ENCODE results near the gene DYNLRB2. TPM values are rescaled to one million over a fixed set of nuclear protein-coding genes. Genes with fewer than 3 reads are reported as not detected.

DYNLRB2 gene
- total and polyA plus RNA-seq, 10 of the 15 experiments (the other 5 are each of a cell fraction or from before 2014, with no cell fraction given) = 0.21 to 1.2 (median 0.40) TPM; not detected in 5

DNA sequence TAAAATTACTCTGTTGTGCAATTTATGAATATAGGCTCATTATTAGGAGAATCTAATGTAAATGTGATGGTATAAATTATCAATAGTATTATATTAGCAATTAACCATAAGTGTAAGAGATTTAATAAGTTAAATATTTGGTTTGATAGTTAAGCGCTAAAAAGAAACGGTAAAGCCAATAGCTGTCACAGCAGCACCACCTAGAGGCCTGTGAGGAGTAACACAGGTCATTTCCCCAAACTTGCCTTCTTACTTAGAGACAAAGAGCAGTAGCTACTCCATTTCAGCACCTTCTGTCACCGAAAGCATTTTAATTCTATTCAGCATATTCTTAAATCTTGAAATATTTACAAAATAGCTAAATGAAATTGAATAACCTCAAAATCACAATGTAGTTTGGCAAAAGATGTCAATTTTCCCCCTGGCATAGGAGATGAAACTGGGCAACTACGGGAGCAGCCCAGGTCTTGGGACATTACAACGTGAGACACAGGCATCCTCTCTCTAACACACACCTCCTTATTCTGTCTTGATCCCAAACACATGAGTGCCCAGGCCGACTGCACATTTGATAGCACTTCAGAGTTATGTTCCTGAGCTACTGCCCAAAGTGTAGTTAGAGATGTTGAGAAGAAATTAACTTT lies 14.3 kb upstream of the DYNLRB2 start:
- intact Hi-C loops (cut with micrococcal nuclease; ENCODE audit: unreplicated experiment) = loop anchor here (1.0 kb wide), 1 partner anchor 298 kb away; no protein-coding TSS in a partner anchor
- Histone ChIP-seq H3K9me3 (replicated peaks; ENCODE audit: control insufficient read depth, insufficient read depth, low read length) (no peaks in the 10 kb centered on the region), H4K20me1 (ENCODE audit: control insufficient read depth, insufficient read depth) (no peaks in the 10 kb centered on the region), H3K4me3 (no peak overlapping the region), H3K36me3 (ENCODE audit: control insufficient read depth in 2 of 2, insufficient read depth in 2 of 2, low read length in 1 of 2) (no peaks in the 10 kb centered on the region), H3K27ac (ENCODE audit: control insufficient read depth, insufficient read depth) (no peak overlapping the region), H3K4me2 (ENCODE audit: control insufficient read depth, insufficient read depth) (no peak overlapping the region), H3K9ac (ENCODE audit: control insufficient read depth, insufficient read depth, low read length) (no peak overlapping the region), H2AFZ (ENCODE audit: control insufficient read depth, low read depth, low read length) (no peak overlapping the region), H3K79me2 (ENCODE audit: control insufficient read depth, insufficient read depth, low read length) (no peaks in the 10 kb centered on the region), H3K4me1 (ENCODE audit: control insufficient read depth, insufficient read depth, low read length) (no peaks in the 10 kb centered on the region), H3K27me3 (replicated peaks in 1 of 2; ENCODE audit: control insufficient read depth in 2 of 2, insufficient read depth in 2 of 2, low read length in 1 of 2) (no peaks in the 10 kb centered on the region)
- no peak for DNase-seq (ENCODE audit: low read depth, low spot score)
- TF ChIP-seq RAD21 (IDR thresholded peaks at IDR 0.05; ENCODE audit: insufficient read depth, low read depth, low read length) (peak; percentile 93), NRF1 (conservative IDR thresholded peaks at IDR 0.05; ENCODE audit: low read depth, low read length) (no peak), JUND (IDR thresholded peaks at IDR 0.05; ENCODE audit: low read depth, low read length) (no peak), RB1 (IDR thresholded peaks at IDR 0.05; ENCODE audit: borderline replicate concordance) (no peak), ATF7 (IDR thresholded peaks at IDR 0.05; ENCODE audit: low read depth) (no peak), SIN3A (IDR thresholded peaks at IDR 0.05; ENCODE audit: low read depth, low read length) (no peak), YY1 (IDR thresholded peaks at IDR 0.05; ENCODE audit: low read depth, low read length) (0 out of 2 replicates have a peak, but pooled peaks have one; percentile 41), CHD4 (IDR thresholded peaks at IDR 0.05) (no peak), SMC3 (IDR thresholded peaks at IDR 0.05; ENCODE audit: borderline replicate concordance, low read length) (peak; percentile 58; the same call in 1 of the 2 replicates)
- TF ChIP-seq, protein P1, sequence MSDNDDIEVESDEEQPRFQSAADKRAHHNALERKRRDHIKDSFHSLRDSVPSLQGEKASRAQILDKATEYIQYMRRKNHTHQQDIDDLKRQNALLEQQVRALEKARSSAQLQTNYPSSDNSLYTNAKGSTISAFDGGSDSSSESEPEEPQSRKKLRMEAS (IDR thresholded peaks at IDR 0.05; ENCODE audit: low read depth, low read length) = no peak
- TF ChIP-seq, protein P2, sequence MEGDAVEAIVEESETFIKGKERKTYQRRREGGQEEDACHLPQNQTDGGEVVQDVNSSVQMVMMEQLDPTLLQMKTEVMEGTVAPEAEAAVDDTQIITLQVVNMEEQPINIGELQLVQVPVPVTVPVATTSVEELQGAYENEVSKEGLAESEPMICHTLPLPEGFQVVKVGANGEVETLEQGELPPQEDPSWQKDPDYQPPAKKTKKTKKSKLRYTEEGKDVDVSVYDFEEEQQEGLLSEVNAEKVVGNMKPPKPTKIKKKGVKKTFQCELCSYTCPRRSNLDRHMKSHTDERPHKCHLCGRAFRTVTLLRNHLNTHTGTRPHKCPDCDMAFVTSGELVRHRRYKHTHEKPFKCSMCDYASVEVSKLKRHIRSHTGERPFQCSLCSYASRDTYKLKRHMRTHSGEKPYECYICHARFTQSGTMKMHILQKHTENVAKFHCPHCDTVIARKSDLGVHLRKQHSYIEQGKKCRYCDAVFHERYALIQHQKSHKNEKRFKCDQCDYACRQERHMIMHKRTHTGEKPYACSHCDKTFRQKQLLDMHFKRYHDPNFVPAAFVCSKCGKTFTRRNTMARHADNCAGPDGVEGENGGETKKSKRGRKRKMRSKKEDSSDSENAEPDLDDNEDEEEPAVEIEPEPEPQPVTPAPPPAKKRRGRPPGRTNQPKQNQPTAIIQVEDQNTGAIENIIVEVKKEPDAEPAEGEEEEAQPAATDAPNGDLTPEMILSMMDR (IDR thresholded peaks at IDR 0.05 in 2 of 3, conservative IDR thresholded peaks at IDR 0.05 in 1 of 3; ENCODE audit: control insufficient read depth in 2 of 3, extremely low read depth in 1 of 3, insufficient read depth in 1 of 3, low read depth in 3 of 3, low read length in 3 of 3) = peak; percentile 77 to 80 (median 79)
- TF ChIP-seq, protein P3, sequence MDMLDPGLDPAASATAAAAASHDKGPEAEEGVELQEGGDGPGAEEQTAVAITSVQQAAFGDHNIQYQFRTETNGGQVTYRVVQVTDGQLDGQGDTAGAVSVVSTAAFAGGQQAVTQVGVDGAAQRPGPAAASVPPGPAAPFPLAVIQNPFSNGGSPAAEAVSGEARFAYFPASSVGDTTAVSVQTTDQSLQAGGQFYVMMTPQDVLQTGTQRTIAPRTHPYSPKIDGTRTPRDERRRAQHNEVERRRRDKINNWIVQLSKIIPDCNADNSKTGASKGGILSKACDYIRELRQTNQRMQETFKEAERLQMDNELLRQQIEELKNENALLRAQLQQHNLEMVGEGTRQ (IDR thresholded peaks at IDR 0.05; ENCODE audit: borderline replicate concordance, low read depth, low read length) = no peak
- ChIA-PET RAD21 (ENCODE audit: unreplicated experiment) (interaction anchor here (0.9 to 3.6 kb wide), 15 partner anchors 8 to 423 kb away, joined by 3 to 39 read pairs (median 4); no protein-coding TSS in a partner anchor), CTCF (interaction anchor here (0.6 to 3.5 kb wide), 41 partner anchors 8 to 1953 kb away, joined by 3 to 65 read pairs (median 5); no protein-coding TSS in a partner anchor), SMC1A (ENCODE audit: uncharacterized antibody, unreplicated experiment) (interaction anchor here (0.7 to 4.0 kb wide), 22 partner anchors 12 to 529 kb away, joined by 3 to 49 read pairs (median 6); no protein-coding TSS in a partner anchor), POLR2A (no interaction called here)
- 0% methylated on average over 6 of the region's 6 CpGs for WGBS (ENCODE audit: insufficient coverage, insufficient replicate concordance, low lambda C conversion rate, missing lambda C conversion rate)
- no TSS peak for BruUV-seq (replicated peaks)
- peak; percentile 82 for ATAC-seq
- peak; percentile 94 for FAIRE-seq
- in situ Hi-C loops (cut with MboI) = loop anchor here (25.0 kb wide), 1 partner anchor 311 kb away; no protein-coding TSS in a partner anchor
